Tibial nerve (tissue), 3 donors: ENCODE data around the gene TTC33.
A peak's percentile ranks its signal among the peaks of the same experiment; 100 is the strongest.

Source experiments
- CTCF ChIP-seq, 5 experiments: fragments of 200-600 bp in 3 of 5; fragments of 450-650 bp in 2 of 5; sonication (generic) in 3 of 5; IDR thresholded peaks; one replicate each; pipeline ENCODE4 v1.5.1; 2016 to 2019; ENCODE audit warnings: antibody characterized with exemption in 5 of 5, mild to moderate bottlenecking in 3 of 5, moderate library complexity in 2 of 5
- POLR2A ChIP-seq, 2 donors: fragments of 450-650 bp; IDR thresholded peaks; one replicate each; pipeline ENCODE4 v1.6.1; 2017; ENCODE audit warnings: antibody characterized with exemption in 2 of 2, mild to moderate bottlenecking in 2 of 2, moderate library complexity in 2 of 2

GRCh38 chr5:40736103-40736875 is 19.5 kb downstream of the TTC33 start:
- no peak for TF ChIP-seq POLR2A (IDR thresholded peaks at IDR 0.05)
- peak; percentile 60 to 77 (median 66) for TF ChIP-seq CTCF (IDR thresholded peaks at IDR 0.05)
